ENCODE data around the gene LCT. TPM values are rescaled to one million over a fixed set of nuclear protein-coding genes. Genes with fewer than 3 reads are reported as not detected.

The LCT gene
- total RNA-seq, 2 donors from 2014 or later: 0.08 to 0.12 TPM

GRCh38 chr2:135803278-135803677 lies 33.7 kb downstream of the LCT start:
- no peaks in the 10 kb centered on the region for H3K4me1 ChIP-seq
- H3K9ac ChIP-seq (ENCODE audit: low read depth in 2 of 2, low read length in 2 of 2): no peak overlapping the region
- no peak for TF ChIP-seq CTCF (IDR thresholded peaks at IDR 0.05)
- H3K27ac ChIP-seq: no peak overlapping the region
- no peak for DNase-seq
- H3K4me3 ChIP-seq: no peak overlapping the region
- no peaks in the 10 kb centered on the region for H3K36me3 ChIP-seq
- intact Hi-C loops (cut with DNase I): no loop called here
- no peaks in the 10 kb centered on the region for H3K9me3 ChIP-seq
- no peaks in the 10 kb centered on the region for H3K27me3 ChIP-seq

- Histone ChIP-seq H3K36me3 (no peaks in the 10 kb centered on the region), H3K4me1 (no peaks in the 10 kb centered on the region), H3K4me3 (no peak overlapping the region), H3K27ac (no peak overlapping the region), H3K27me3 (no peaks in the 10 kb centered on the region), H3K9ac (ENCODE audit: low read depth in 2 of 2, low read length in 2 of 2) (no peak overlapping the region), H3K9me3 (no peaks in the 10 kb centered on the region)
- intact Hi-C loops (cut with DNase I): no loop called here
- no peak for DNase-seq
- TF ChIP-seq CTCF (IDR thresholded peaks at IDR 0.05): no peak
These were observed 34.6 kb downstream of the LCT start for GRCh38 chr2:135802350-135802749.

- Histone ChIP-seq H3K9ac (ENCODE audit: low read depth in 2 of 2, low read length in 2 of 2) (no peak overlapping the region), H3K4me3 (no peak overlapping the region), H3K27me3 (no peaks in the 10 kb centered on the region), H3K4me1 (no peaks in the 10 kb centered on the region), H3K36me3 (no peaks in the 10 kb centered on the region), H3K27ac (no peak overlapping the region), H3K9me3 (no peaks in the 10 kb centered on the region)
- TF ChIP-seq CTCF (IDR thresholded peaks at IDR 0.05): no peak
- no peak for DNase-seq
- intact Hi-C loops (cut with DNase I): no loop called here
These were observed 36.2 kb downstream of the LCT start for GRCh38 chr2:135800513-135801460.

GRCh38 chr2:135799738-135800137 lies 37.2 kb downstream of the LCT start:
- H3K36me3 ChIP-seq: no peaks in the 10 kb centered on the region
- no peaks in the 10 kb centered on the region for H3K4me1 ChIP-seq
- intact Hi-C loops (cut with DNase I): loop anchor here (10.0 kb wide), 1 partner anchor 795 kb away; no protein-coding TSS in a partner anchor
- H3K9ac ChIP-seq (ENCODE audit: low read depth in 2 of 2, low read length in 2 of 2): no peak overlapping the region
- no peaks in the 10 kb centered on the region for H3K9me3 ChIP-seq
- no peaks in the 10 kb centered on the region for H3K27me3 ChIP-seq
- H3K27ac ChIP-seq: no peak overlapping the region
- no peak for TF ChIP-seq CTCF (IDR thresholded peaks at IDR 0.05)
- no peak overlapping the region for H3K4me3 ChIP-seq
- DNase-seq: no peak

GRCh38 chr2:135798762-135799161 lies 38.2 kb downstream of the LCT start:
- Histone ChIP-seq H3K9me3 (no peaks in the 10 kb centered on the region), H3K4me3 (no peak overlapping the region), H3K36me3 (no peaks in the 10 kb centered on the region), H3K9ac (ENCODE audit: low read depth in 2 of 2, low read length in 2 of 2) (no peak overlapping the region), H3K27me3 (no peaks in the 10 kb centered on the region), H3K27ac (no peak overlapping the region), H3K4me1 (no peaks in the 10 kb centered on the region)
- TF ChIP-seq CTCF (IDR thresholded peaks at IDR 0.05): no peak
- no peak for DNase-seq
- intact Hi-C loops (cut with DNase I): loop anchor here (10.0 kb wide), 1 partner anchor 794 kb away; no protein-coding TSS in a partner anchor

Measured in colonic mucosa (tissue), 4 donors.